Heart left ventricle (tissue), 13 donors: Measurements from ENCODE around the gene DDX47.

Source experiments
- POLR2A ChIP-seq, 2 donors: fragments of 450-650 bp; IDR thresholded peaks; one replicate each; pipeline ENCODE4 v1.6.1; 2017; ENCODE audit warnings: antibody characterized with exemption in 2 of 2, mild to moderate bottlenecking in 2 of 2, moderate library complexity in 2 of 2
- TF ChIP-seq, protein P1 (sequence below), 12 donors: fragments of 200-600 bp; sonication (generic) in 4 of 12; IDR thresholded peaks; one replicate each; pipeline versions ENCODE4 v1.5.0 to v1.8.0; 2018 to 2022; ENCODE audit warnings: antibody characterized with exemption in 12 of 12, mild to moderate bottlenecking in 5 of 12
- donor health status: ischemic (EF 13 %, LVEDD 7.1; RV severe dilation, severe dysfunction).
- donor health status: DM: no; HTN: yes; CAD: no.
- donor health status: DM: no; HTN: no; CAD: no.
- donor health status: ischemic (EF 25% LVEDD 6.9; RV normal size, moderate dysfunction).
- donor health status: ischemic (EF 25% LVEDD 5.7; RV mildly dilated, moderate dysfunction).
- donor health status: ischemic (EF 35%, LVEDD 5.7; RV mildly dilated, moderate dysfunction).
- donor health status: nonischemic (EF 11% LVEDD 7.7; RV severe dilation, severe dysfunction).
- donor health status: DM: yes; HTN: yes; CAD: no.
- donor health status: PGD.
- donor health status: ischemic (EF 29% LVEDD 5.4; RV normal size, mild dysfunction).
- donor health status: nonischemic (EF 23%, LVEDD 6.1; RV moderate dilation, normal function).

DNA sequence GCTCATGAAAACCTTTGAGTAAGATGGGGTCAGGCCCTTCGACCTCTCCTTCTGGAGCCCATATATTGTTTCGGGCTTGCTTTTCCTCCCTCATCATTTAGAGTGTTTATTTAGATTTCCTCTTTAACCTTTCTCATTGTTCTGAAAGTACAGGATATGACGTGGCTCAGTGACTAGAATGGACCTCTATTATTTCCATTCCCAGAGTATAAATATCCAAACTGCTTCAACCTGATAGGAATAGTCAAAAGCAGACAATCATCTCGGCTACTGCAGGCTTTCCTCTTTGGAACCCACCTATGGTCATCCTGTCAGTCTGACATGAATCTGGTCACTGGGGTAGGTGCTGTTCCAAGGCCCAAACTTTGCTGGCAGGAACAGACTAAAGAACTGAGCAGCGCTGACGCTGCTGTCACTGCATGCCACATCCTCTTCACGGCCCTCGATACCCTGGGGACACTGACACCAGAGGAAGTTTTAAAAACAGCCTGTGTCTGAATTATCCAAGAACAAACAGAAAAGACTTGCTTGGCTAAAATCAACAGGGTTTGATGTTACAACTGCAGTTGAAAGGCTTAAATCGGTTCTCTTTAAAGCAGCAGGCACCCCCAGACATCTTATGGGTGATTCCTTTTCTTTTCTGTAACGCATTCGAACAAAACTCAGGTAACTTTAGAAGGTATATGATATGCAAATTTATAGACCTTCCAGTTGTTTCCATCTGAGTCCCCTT lies 5.0 kb upstream of the DDX47 start:
- peak in 1 of 2 donors; percentile 42 for TF ChIP-seq POLR2A (IDR thresholded peaks at IDR 0.05)
- TF ChIP-seq, protein P1, sequence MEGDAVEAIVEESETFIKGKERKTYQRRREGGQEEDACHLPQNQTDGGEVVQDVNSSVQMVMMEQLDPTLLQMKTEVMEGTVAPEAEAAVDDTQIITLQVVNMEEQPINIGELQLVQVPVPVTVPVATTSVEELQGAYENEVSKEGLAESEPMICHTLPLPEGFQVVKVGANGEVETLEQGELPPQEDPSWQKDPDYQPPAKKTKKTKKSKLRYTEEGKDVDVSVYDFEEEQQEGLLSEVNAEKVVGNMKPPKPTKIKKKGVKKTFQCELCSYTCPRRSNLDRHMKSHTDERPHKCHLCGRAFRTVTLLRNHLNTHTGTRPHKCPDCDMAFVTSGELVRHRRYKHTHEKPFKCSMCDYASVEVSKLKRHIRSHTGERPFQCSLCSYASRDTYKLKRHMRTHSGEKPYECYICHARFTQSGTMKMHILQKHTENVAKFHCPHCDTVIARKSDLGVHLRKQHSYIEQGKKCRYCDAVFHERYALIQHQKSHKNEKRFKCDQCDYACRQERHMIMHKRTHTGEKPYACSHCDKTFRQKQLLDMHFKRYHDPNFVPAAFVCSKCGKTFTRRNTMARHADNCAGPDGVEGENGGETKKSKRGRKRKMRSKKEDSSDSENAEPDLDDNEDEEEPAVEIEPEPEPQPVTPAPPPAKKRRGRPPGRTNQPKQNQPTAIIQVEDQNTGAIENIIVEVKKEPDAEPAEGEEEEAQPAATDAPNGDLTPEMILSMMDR (IDR thresholded peaks at IDR 0.05): no peak
